ENCODE measurements around the gene TNS2.
A peak's percentile ranks its signal among the peaks of the same experiment; 100 is the strongest.
"Not testable (repeated sequence)": the region's sequence is repeated elsewhere in the genome, so short reads cannot be mapped to it uniquely, and the experiment has no call there.

The TNS2 gene, protein sequence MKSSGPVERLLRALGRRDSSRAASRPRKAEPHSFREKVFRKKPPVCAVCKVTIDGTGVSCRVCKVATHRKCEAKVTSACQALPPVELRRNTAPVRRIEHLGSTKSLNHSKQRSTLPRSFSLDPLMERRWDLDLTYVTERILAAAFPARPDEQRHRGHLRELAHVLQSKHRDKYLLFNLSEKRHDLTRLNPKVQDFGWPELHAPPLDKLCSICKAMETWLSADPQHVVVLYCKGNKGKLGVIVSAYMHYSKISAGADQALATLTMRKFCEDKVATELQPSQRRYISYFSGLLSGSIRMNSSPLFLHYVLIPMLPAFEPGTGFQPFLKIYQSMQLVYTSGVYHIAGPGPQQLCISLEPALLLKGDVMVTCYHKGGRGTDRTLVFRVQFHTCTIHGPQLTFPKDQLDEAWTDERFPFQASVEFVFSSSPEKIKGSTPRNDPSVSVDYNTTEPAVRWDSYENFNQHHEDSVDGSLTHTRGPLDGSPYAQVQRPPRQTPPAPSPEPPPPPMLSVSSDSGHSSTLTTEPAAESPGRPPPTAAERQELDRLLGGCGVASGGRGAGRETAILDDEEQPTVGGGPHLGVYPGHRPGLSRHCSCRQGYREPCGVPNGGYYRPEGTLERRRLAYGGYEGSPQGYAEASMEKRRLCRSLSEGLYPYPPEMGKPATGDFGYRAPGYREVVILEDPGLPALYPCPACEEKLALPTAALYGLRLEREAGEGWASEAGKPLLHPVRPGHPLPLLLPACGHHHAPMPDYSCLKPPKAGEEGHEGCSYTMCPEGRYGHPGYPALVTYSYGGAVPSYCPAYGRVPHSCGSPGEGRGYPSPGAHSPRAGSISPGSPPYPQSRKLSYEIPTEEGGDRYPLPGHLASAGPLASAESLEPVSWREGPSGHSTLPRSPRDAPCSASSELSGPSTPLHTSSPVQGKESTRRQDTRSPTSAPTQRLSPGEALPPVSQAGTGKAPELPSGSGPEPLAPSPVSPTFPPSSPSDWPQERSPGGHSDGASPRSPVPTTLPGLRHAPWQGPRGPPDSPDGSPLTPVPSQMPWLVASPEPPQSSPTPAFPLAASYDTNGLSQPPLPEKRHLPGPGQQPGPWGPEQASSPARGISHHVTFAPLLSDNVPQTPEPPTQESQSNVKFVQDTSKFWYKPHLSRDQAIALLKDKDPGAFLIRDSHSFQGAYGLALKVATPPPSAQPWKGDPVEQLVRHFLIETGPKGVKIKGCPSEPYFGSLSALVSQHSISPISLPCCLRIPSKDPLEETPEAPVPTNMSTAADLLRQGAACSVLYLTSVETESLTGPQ (N-terminal part only)

DNA sequence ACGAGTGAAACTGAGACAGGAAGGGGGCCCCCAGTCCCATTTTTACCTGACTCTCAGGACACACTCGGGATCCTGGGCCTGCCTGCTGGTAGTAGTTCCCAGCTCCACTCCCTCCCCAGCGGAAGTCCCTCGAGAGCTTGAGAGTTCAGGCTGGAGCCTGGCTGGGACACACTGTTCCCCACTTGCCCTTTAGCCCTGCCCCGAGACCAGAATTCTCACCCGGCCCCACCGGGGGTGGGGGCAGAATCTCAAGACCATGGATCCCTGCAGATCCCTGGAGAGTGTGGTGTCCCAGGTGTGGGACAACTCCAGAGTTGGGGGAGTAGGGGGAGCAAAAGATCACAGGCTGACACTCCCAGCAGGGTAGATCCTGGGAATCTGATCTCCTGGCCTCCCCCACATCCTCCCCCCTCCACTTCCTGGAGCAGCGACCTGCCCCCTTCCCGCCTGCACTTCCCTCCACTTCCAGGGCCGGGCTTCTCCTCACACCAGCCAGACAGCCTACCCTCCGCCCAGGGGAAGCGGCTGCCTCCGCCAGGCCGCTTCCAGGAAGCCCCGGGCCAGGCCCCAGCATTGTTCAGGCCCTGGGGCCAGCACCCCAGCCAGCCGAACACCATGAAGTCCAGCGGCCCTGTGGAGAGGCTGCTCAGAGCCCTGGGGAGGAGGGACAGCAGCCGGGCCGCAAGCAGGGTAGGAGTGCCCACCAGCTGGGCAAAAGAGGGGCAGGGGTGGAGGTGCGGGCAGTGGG, at the start of gene TNS2:
TNS2 (plus strand) TSS at position 495 of the 748 bp plus-strand sequence; CDS start at position 616, 121 bp downstream.
- DNase-seq (ENCODE audit: low spot score), result peak; percentile 48

DNA sequence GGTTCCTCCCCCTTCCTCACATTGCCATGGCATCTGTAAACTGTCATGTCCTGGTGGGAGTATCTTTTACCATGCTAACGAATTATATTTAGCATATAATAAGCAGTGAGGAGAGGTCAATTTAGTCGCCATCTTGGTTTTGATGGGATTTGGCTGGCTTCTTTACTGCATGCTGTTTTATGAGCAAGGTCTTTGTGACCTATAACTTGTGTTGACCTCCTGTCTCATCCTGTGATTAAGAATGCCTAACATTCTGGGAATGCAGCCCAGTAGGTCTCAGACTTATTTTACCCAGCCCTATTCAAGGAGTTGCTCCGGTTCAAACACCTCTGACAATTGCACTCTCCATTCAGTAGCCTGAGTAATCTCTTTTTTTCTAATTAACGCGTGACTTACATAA, 45.7 kb upstream of the TNS2 start:
- DNase-seq (ENCODE audit: low spot score), result no peak

DNA sequence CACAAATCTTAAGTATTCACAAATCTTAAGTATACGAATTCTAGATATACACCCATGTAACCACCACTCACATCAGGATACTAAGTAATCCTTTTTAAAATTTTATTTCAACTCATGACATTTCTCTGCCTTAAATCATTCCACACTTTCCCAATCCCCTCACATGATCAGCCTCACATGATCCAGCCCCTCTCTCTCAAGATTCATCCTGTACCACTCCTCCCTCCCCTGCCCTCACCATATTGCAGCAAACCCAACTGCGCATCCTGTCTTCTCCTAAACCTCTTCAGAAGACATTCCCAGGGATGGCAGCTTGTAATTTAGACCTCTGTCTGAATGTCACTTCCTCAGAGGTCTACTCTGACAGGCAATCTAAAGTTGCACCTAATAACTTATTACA, 45.3 kb upstream of the TNS2 start:
- no peak for DNase-seq (ENCODE audit: low spot score)

DNA sequence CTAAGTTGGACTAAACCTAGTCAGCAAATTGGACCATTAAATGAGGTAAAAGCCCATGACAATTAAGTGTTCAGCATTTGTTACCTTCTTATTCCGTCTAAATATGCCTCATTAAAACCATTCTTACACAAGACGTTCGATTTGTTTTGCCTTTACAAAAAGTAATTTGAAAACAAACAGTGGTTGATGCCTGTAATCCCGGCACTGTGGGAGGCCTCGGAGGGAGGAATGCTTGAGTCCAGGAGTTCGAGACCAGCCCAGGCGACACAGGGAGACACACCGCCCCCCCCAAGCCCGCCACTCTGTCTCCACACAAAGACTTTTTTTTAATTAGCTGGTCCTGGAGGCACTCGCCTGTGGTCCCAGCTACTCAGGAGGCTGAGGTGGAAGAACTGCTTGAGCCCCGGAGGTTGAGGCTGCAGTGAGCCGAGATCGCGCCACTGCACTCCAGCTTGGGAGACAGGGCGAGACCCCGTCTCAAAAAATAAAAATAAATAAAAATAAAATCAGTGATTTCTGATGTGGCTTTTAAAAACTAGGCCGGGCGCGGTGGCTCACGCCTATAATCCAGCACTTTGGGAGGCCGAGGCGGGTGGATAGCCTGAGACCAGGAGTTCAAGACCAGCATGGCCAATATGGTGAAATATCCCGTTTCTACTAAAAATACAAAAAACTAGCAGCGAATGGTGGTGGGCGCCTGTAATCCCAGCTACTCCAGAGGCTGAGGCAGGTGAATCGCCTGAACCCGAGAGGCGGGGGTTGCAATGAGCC, 44.5 kb upstream of the TNS2 start:
- DNase-seq (ENCODE audit: low spot score), result no peak

DNA sequence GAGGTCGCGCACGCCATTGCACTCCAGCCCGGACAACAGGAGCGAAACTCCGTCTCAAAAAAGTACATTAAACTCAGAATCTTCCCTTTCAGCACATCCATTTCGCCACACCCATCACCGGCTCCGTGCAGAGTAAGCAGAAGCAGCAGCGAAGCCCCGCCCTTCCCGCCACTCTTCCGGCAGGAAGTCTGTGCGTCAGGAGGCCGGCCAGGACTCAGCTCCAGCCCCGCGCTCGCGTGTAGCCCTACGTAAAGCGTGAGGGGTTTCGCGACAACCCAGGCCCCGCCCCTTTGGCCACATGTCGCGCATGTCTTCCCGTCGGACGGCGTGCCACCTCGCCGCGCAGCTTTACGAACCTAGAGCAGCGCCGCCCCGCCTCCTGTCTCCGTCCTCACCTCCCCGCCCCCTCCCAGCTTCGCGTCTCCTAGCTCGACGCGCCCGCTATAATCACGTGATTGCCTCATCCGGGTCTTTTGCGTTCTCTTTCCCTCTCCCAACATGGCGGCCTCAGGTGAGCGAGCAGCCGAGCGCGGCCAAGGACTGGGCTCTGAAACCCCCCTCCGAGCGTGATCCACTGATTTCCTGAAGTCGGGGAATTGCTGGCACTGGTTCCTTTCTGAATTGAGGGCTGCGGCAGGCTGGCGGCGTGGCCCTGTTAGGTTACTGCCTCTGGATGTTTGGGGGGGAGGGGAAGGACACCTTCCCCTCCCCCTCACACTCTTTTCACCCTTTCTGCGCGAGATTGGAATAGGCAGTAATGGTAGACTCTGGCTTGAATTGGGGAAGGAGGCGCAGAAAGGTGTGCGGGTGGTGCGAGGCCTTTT, 43.7 kb upstream of the TNS2 start, which contains the start of gene EIF4B:
EIF4B (plus strand) TSS at position 471 of the 824 bp plus-strand sequence; CDS start at position 499, 28 bp downstream.
- peak; percentile 99 for DNase-seq (ENCODE audit: low spot score)

DNA sequence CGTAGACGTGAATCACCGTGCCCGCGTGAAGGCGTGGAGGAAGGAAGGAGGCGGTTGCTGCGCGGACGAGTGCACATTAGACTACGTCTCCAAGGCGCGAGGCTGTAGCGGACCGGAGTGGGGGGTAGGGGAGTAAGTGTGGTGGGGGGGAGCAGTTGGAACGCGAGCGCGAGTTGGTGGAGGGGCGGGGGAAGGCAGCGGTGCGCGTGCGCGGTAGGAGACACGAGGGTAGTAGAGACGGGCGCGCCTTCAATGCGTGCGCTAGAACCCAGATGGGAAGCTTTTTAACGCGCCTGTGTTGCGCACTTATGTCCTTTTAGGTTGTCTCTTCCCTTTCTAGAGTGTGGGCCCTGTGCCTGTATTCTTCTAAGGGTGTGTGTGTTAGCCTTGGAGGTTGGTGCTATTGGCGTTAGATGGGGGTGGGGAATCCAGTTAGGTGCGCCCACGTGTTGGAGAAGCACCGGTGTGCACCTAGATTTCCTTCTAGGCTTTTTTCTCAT, 43.0 kb upstream of the TNS2 start:
- DNase-seq (ENCODE audit: low spot score), result peak; percentile 91

DNA sequence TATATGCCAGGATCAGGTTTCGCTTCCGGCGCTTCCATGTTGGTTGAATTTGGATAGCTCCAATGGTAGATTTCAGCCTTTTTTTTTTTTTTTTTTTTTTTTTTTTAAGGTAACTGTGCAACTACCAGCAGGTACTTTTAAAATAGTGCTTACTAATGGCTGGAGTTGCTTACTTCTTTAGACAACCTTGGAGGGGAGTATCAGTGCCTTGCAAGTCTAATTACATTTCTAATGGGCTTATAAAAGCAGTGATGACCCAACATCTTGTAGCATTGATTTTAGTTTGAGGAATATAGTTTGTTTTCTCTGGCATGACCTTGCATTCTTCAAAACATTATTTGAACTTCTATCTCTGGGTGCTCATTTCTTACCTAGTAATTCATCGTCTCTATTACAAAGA, 42.5 kb upstream of the TNS2 start:
- no peak for DNase-seq (ENCODE audit: low spot score)

DNA sequence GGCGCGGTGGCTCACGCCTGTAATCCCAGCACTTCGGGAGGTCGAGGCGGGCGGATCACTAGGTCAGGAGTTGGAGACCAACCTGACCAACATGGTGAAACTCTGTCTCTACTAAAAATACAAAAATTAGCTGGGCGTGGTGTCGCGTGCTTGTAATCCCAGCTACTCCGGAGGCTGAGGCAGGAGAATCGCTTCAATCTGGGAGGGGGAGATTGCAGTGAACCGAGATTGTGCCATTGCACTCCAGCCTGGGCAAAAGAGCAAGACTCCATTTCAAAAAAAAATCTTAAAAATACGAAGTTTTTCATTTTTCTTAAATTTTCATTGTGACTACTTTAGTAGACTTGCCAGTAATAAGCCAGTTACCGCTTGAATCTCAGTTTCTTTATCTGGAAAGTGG, 41.1 kb upstream of the TNS2 start:
- not testable (repeated sequence) for DNase-seq (ENCODE audit: low spot score)

DNA sequence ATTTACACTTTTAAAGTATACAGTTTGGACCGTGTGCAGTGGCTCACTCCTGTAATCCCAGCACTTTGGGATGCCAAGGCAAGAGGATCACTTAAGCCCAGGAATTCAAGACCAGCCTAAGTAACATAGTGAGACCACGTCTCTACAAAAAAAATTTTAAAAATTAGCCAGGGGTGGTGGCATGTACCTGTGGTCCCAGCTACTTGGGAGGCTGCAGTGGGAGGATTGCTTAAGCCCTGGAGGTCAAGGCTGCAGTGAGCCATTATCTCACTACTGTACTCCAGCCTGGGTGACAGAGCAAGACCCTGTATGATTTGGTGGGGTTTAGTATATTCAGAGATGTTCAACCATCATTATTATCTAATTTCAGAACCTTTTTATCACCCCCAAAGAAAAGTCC, 38.9 kb upstream of the TNS2 start:
- no peak for DNase-seq (ENCODE audit: low spot score)

DNA sequence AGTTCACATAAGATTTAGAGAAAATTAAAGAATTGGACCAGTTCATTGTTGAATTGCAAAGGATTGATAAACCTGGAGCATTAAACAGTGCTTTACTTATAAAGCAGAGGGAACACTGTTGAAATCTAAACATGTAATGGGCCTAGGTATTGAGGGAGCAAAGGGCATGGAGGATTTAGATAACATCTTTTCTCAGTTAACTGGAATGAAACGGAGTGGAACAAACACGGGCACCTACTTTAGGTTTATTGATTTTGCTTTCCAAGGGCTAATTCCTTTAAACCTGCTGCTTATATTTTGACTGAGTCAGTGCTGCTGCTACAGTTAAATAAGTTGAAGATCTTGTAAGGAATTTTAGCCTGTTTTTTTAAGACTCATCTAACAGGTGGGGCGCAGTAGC, 38.0 kb upstream of the TNS2 start:
- no peak for DNase-seq (ENCODE audit: low spot score)

DNA sequence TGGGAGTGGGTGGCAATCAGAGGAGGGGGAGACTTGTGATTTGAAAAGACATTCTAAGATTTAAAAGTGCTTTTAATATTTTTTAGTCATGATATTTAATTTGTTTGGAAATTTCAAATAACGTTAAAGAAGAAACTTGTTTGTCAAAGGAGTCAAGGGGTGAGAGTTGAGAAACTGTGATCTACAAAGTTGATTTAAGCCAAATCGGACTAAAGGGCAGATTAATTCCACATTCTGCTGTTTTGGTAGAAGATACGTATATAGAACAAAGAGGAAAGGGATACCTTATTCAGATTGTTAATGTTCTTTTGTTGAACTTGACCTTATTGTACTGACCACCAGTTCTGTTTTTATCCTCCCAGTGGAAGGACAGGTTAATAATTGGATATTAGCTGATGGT, 36.9 kb upstream of the TNS2 start:
- no peak for DNase-seq (ENCODE audit: low spot score)

DNA sequence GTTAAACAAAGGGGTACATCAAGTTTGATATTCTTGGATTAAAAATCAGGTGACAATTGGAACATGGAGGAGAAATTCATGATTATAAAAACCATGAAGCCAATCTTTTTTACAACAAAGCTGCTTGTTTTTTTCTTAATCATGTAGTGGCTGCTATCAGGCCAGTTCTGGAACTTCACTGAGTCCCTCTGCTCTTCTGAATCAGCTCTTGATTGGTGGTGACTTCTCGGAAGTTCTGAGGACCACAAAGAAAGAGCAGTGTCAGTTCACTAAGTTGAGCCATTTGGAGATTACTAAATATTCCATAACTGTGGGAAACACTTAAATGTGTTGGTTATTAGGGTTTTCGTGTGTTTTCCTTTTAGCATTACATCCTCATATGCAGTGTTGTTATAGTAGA, 35.2 kb upstream of the TNS2 start:
- no peak for DNase-seq (ENCODE audit: low spot score)

DNA sequence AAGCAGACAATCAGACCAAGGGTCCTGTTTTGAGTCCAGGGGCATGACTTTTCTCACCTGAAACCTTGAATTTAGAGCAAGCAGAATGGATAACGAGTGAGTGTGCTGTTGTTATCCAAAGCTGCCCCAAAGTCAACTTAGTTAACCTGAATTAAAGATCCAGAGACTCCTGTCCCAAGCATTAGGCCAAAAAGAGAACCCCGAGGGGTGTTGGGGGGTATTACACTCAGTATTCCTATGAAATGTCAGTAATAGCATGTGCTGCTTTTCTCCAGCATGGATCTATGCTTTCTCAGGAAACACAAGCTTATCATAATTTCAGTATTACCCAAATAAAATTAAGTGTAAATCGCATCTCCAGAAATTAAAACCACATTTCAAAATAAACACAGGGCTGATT, 24.6 kb upstream of the TNS2 start:
- no peak for DNase-seq (ENCODE audit: low spot score)

DNA sequence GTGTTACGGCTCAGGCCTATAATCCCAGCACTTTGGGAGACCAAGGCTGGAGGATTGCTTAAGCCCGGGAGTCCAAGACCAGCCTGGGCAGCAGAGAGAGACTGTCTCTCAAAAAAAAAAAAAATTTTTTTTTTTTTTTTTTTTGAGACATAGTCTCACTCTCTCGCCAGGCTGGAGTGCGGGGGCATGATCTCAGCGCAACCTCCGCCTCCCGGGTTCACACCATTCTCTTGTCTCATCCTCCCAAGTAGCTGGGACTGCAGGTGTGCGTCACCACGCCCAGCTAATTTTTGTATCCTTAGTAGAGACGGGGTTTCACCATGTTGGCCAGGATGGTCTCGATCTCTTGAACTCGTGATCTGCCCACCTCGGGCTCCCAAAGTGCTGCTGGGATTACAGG, 22.9 kb upstream of the TNS2 start:
- not testable (repeated sequence) for DNase-seq (ENCODE audit: low spot score)

DNA sequence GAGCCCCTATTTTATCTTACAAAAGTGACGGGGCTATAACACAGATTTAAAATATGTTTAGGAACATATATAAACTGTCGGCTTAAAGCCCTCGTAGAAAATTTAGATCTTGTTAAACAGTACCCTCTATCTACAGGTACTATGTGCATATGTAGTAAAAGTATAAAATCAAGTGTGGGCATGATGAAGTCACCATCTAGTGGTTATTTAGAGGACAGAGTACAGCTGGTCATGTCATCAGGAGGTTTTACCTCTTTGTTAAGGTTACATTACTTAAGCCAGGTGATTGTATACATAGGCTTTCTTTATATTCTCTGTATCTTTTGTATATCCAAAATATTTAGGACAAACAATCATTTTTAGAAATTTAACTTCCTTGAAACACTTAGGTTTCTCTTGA, 18.2 kb upstream of the TNS2 start:
- no peak for DNase-seq (ENCODE audit: low spot score)

DNA sequence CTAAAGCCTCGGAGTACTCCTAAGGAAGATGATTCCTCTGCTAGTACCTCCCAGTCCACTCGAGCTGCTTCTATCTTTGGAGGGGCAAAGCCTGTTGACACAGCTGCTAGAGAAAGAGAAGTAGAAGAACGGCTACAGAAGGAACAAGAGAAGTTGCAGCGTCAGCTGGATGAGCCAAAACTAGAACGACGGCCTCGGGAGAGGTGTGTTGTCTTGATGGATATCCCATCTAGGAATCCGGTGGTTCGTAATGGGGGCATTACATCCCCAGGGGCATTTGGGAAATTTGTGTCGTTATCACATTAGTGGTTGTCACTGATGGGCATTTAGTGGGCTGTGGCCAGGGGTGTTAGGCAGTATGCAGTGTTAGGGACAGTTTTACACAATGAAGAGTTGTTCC, 16.0 kb upstream of the TNS2 start:
- not testable (repeated sequence) for DNase-seq (ENCODE audit: low spot score)

DNA sequence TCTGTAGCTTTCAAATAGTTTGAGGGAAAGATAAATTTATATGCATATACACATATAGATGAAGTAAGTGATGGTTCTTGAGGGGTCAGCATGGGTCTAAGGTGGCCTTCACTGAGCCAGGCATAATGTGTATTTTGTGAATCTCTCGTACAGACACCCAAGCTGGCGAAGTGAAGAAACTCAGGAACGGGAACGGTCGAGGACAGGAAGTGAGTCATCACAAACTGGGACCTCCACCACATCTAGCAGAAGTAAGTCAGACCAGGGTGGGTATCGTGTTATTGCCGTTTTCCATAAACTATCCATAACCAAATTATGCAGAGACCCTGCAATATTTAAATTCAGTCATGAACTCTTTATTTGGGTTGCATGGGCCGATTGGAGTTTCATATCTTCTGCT, 15.4 kb upstream of the TNS2 start:
- no peak for DNase-seq (ENCODE audit: low spot score)

DNA sequence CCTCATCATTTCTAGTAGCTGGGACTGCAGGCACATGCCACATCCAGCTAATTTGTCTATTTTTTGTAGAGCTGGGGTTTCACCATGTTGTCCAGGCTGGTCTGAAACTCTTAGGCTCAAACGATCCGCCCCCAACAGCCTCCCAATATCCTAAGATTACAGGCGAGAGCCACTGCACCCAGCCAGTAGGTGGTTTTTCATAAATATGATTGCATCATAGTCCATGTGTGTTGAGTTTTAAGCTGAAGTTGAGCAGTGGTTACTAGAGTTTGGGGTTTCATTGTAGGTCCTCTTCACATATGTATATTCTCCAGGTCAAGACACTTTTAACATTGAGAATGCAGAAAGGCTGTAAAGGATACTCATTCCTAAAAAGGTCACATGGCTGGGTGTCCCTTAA, 13.1 kb upstream of the TNS2 start:
- DNase-seq (ENCODE audit: low spot score), result no peak

DNA sequence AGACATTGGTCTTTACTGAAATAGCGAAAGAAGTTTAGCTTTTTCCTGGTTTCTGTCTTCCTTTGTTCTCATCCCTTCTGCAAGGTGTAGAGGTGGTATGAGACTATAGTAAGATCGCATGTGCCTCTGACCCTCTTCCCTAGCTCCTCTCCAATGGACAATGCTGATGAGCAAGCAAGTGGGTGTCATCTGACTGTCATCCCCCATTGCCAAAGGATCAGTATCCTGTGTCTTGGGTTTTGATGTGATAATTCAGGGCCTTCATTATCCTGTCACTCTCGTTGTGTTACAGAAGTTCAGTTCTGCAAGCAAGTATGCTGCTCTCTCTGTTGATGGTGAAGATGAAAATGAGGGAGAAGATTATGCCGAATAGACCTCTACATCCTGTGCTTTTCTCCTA, 10.0 kb upstream of the TNS2 start:
- DNase-seq (ENCODE audit: low spot score), result no peak
